Transverse colon (tissue), 4 donors: ENCODE measurements around the gene WDR91. TPM values are rescaled to one million over a fixed set of nuclear protein-coding genes. Genes with fewer than 3 reads are reported as not detected.

Experiments
- DNase-seq: peaks from one replicate; pipeline ENCODE4 v3.0.0-alpha.2; 2019
- H3K27ac ChIP-seq, 4 donors: fragments of 200-600 bp; sonication (generic); 2 replicates each; pipeline ENCODE4 v1.5.1; 2016 to 2018; ENCODE audit warnings: inconsistent platforms in 4 of 4
- H3K27me3 ChIP-seq: fragments of 200-600 bp; sonication (generic); 2 replicates; pipeline ENCODE4 v1.5.1; 2017; ENCODE audit warnings: inconsistent platforms
- H3K36me3 ChIP-seq, 4 donors: fragments of 200-600 bp; sonication (generic); 2 replicates each; pipeline ENCODE4 v1.5.1; 2017 to 2019; ENCODE audit warnings: inconsistent platforms in 4 of 4
- H3K4me1 ChIP-seq, 4 donors: fragments of 200-600 bp; sonication (generic); 2 replicates each; pipeline ENCODE4 v1.5.1; 2017 to 2020; ENCODE audit warnings: inconsistent platforms in 4 of 4
- H3K4me3 ChIP-seq, 4 donors: fragments of 200-600 bp; sonication (generic); 1 replicate in 1 of 4; 2 replicates in 3 of 4; pipeline versions ENCODE4 v1.5.1 to v1.6.1; 2017 to 2019; ENCODE audit warnings: inconsistent platforms in 4 of 4
- H3K9me3 ChIP-seq, 2 donors: fragments of 200-600 bp; sonication (generic); 2 replicates each; pipeline ENCODE4 v1.5.1; 2017 to 2019; ENCODE audit warnings: inconsistent platforms in 2 of 2
- EP300 ChIP-seq: sonication (generic); formaldehyde crosslinking; IDR thresholded peaks from one replicate; pipeline ENCODE4 v1.6.1; 2017; ENCODE audit warnings: antibody characterized with exemption, low read depth
- POLR2A ChIP-seq: fragments of 450-650 bp; IDR thresholded peaks from one replicate; pipeline ENCODE4 v1.6.1; 2016; ENCODE audit warnings: antibody characterized with exemption, mild to moderate bottlenecking, moderate library complexity
- POLR2AphosphoS5 ChIP-seq, 3 donors: sonication (generic); formaldehyde crosslinking; IDR thresholded peaks; one replicate each; pipeline ENCODE4 v1.6.1; 2016; ENCODE audit warnings: antibody characterized with exemption in 3 of 3
- WGBS, 2 donors: methylation state at CpG; one replicate each; pipeline ENCODE4 v1.1.5; 2018; ENCODE audit warnings: low coverage in 1 of 2; 5-methylcytosine and 5-hydroxymethylcytosine counted together
- in situ Hi-C, 4 donors: fragments of 200-750 bp; cut with MboI; loops; one replicate each; pipeline versions ENCODE4 v1.15.0 to v1.15.1; 2017; ENCODE audit warnings: low sequenced_read_pairs in 3 of 4, low pct_ligation_motif_present in 1 of 4, low pct_unique_long_range_greater_than_20kb in 1 of 4
- intact Hi-C: fragments of 100-400 bp; cut with DNase I; formaldehyde crosslinking; loops from one replicate; pipeline ENCODE4 v1.15.1; 2023; ENCODE audit warnings: low total_unique reads
- total RNA-seq, 4 donors: library from RNA; depleted of rRNA; stranded (reverse); fragments of >200 nt; gene quantifications; one replicate each; pipeline ENCODE4 v1.1.0, GENCODE V29; 2016
- TF ChIP-seq, protein P1 (sequence below), 5 experiments: fragments of 200-600 bp in 3 of 5; fragments of 450-650 bp in 2 of 5; sonication (generic) in 3 of 5; IDR thresholded peaks; 1 replicate in 2 of 5; 2 replicates in 3 of 5; pipeline ENCODE4 v1.5.1; 2016 to 2017; ENCODE audit warnings: antibody characterized with exemption in 5 of 5, inconsistent platforms in 3 of 5, mild to moderate bottlenecking in 2 of 5, moderate library complexity in 1 of 5

The WDR91 gene
- total RNA-seq, 4 donors from 2014 or later = 6.7 to 19.9 (median 12.6) TPM

DNA sequence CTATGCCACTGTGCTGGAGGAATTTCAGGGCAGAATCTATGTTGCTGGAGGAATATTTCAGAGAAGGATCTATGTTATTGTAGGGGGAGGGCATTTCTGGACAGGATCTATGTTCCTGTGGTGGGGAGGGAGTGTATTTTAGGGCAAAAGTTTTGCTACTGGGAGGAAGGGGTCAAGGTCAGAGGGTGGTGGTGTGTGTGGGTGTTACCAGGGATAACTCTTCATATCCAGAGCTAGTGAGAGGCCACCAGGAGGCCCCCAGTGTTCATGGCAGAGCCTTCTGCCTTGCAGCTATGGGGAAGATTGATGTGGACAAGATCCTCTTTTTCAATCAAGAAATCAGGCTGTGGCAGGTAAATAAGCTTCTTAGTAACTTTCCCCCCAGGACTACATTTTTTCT lies 20.4 kb upstream of the WDR91 start:
- no peaks in the 10 kb centered on the region for H3K4me1 ChIP-seq
- intact Hi-C loops = no loop called here
- TF ChIP-seq POLR2A = no peak
- no peak for TF ChIP-seq EP300
- TF ChIP-seq, protein P1, sequence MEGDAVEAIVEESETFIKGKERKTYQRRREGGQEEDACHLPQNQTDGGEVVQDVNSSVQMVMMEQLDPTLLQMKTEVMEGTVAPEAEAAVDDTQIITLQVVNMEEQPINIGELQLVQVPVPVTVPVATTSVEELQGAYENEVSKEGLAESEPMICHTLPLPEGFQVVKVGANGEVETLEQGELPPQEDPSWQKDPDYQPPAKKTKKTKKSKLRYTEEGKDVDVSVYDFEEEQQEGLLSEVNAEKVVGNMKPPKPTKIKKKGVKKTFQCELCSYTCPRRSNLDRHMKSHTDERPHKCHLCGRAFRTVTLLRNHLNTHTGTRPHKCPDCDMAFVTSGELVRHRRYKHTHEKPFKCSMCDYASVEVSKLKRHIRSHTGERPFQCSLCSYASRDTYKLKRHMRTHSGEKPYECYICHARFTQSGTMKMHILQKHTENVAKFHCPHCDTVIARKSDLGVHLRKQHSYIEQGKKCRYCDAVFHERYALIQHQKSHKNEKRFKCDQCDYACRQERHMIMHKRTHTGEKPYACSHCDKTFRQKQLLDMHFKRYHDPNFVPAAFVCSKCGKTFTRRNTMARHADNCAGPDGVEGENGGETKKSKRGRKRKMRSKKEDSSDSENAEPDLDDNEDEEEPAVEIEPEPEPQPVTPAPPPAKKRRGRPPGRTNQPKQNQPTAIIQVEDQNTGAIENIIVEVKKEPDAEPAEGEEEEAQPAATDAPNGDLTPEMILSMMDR (IDR thresholded peaks at IDR 0.05) = no peak
- TF ChIP-seq POLR2AphosphoS5 (IDR thresholded peaks at IDR 0.05) = no peak
- DNase-seq = no peak
- H3K27ac ChIP-seq = no peak overlapping the region
- H3K36me3 ChIP-seq = no peaks in the 10 kb centered on the region
- no peaks in the 10 kb centered on the region for H3K9me3 ChIP-seq
- in situ Hi-C loops = no loop called here
- H3K4me3 ChIP-seq = no peak overlapping the region
- H3K27me3 ChIP-seq = no peaks in the 10 kb centered on the region

DNA sequence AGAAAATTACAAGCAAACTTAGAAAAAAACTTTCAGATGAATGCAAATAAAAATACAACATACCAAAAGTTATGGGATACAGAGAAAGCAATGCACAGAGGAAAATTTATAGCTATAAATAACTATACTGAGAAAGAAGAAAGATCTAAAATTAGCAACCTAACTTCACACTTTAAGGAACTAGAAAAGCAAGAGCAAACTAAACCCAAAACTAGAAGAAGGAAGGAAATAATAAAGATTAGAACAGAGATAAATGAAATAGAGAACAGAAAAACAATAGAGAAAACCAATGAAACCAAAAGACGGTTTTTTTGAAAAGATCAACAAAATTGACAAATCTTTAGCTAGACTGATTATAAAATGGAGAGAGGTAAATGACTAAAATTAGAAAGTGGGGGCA lies 12.7 kb upstream of the WDR91 start:
- peaks cover 0 to 4% of the 10 kb centered on the region in 2 donors for H3K9me3 ChIP-seq
- 50 to 57% methylated on average over 1 of the region's 1 CpG for WGBS, 2 donors
- DNase-seq = no peak
- H3K27ac ChIP-seq = no peak overlapping the region
- in situ Hi-C loops = no loop called here
- H3K27me3 ChIP-seq = no peaks in the 10 kb centered on the region
- TF ChIP-seq POLR2A = no peak
- TF ChIP-seq, protein P1 (IDR thresholded peaks at IDR 0.05) = no peak
- no peak for TF ChIP-seq EP300
- no peak for TF ChIP-seq POLR2AphosphoS5 (IDR thresholded peaks at IDR 0.05)
- no peak overlapping the region for H3K4me3 ChIP-seq
- no peaks in the 10 kb centered on the region for H3K4me1 ChIP-seq
- intact Hi-C loops = no loop called here
- no peaks in the 10 kb centered on the region for H3K36me3 ChIP-seq

DNA sequence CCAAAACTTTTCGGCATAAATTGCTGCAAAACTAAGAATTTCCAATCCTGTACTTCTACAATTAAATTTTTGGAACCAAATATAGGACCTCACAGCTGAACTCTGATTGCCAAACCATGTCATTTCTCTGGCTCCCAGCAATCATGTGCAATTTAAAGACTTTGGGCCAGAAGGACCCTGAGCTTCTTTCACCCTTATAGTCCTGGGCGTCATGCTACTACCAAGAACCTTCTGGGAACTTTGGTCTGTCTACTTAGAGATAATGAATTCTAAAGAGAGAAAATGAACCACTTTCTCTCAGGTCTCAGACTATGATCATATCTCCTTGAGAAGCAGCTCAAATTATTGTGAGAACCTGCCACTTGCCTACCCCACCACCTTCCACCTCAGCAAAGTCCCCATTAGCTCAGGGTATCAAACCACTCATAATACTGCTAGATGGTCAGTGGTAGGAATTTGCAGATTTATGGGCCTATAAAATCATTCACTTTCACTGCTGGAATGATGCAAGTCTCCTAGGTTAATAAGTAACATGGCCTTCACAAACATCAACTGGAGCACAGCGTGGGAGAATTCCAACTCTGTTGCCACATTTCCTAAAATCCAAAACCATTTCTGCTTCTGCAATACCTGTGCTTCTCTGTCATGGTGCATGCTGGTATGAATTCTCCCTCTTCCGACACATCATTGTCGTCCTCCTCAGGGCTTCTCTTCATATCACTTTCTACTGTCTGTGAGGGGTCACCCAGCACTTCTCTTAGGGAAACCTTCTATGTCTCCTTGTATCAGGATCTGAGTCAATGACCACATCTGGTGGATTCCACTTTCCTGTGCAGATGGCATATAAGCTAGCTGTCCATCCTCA lies 6.6 kb upstream of the WDR91 start:
- intact Hi-C loops (no loop called here), in situ Hi-C loops (no loop called here)
- TF ChIP-seq, protein P1 (IDR thresholded peaks at IDR 0.05) = no peak
- TF ChIP-seq POLR2AphosphoS5 (IDR thresholded peaks at IDR 0.05) (no peak), EP300 (no peak), POLR2A (no peak)
- Histone ChIP-seq H3K9me3 (no peaks in the 10 kb centered on the region), H3K4me1 (peaks cover 0 to 12% (median 4%) of the 10 kb centered on the region in 4 donors), H3K27me3 (no peaks in the 10 kb centered on the region), H3K36me3 (no peaks in the 10 kb centered on the region), H3K4me3 (no peak overlapping the region), H3K27ac (peak overlapping the region in 1 of 4 donors; percentile 47)
- DNase-seq = no peak
- WGBS, 2 donors = 61% methylated on average over 5 of the region's 5 CpGs

DNA sequence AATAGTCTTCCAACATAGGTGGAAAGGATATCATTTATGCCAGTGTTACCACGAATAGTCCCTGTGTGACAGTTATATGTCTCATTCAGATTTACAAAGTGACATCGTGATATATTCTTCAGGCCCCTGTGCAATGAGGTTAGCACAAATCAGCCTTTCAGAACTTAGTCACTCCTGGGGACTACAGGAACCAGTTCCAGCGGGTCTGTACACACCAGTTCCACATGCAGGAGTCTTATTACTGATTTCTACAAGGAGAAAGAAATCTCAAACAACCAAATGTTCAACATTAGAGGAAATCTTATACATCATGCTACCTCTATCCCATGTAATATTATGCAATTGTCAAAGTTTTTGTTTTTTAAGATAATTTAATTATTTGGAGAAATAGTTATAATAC lies 4.4 kb upstream of the WDR91 start:
- 47 to 79% methylated on average over 3 of the region's 3 CpGs for WGBS, 2 donors
- no peak overlapping the region for H3K27ac ChIP-seq
- H3K4me1 ChIP-seq = peaks cover 0 to 12% (median 8%) of the 10 kb centered on the region in 4 donors
- H3K4me3 ChIP-seq = no peak overlapping the region
- no peak for DNase-seq
- in situ Hi-C loops (no loop called here), intact Hi-C loops (no loop called here)
- TF ChIP-seq, protein P1 (IDR thresholded peaks at IDR 0.05) = no peak
- no peak for TF ChIP-seq POLR2A
- TF ChIP-seq EP300 = no peak
- TF ChIP-seq POLR2AphosphoS5 (IDR thresholded peaks at IDR 0.05) = no peak
- no peaks in the 10 kb centered on the region for H3K27me3 ChIP-seq
- no peaks in the 10 kb centered on the region for H3K36me3 ChIP-seq
- H3K9me3 ChIP-seq = no peaks in the 10 kb centered on the region
